HG03139 (cell line): ENCODE measurements around the gene NINJ2.
"Not testable (repeated sequence)": the region's sequence is repeated elsewhere in the genome, so short reads cannot be mapped to it uniquely, and the experiment has no call there.

Source experiments
- ATAC-seq: cut with Tn5 transposase; IDR thresholded peaks from one replicate; pipeline ENCODE4 v1.9.1; 2021; ENCODE audit not compliant: unreplicated experiment

Gene NINJ2

GRCh38 chr12:663293-663871, at the start of gene NINJ2:
Gene NINJ2 (minus strand): TSS chr12:663445. CDS start chr12:663360, 85 bp downstream.
- ATAC-seq, result no peak

- no peak for ATAC-seq
Measured at GRCh38 chr12:712172-712863, 49.1 kb upstream of the NINJ2 start.

- no peak for ATAC-seq
Measured at GRCh38 chr12:709455-710020, 46.3 kb upstream of the NINJ2 start.

- not testable (repeated sequence) for ATAC-seq
Measured at GRCh38 chr12:708084-708483, 44.8 kb upstream of the NINJ2 start.

- no peak for ATAC-seq
Measured at GRCh38 chr12:704516-705242, 41.4 kb upstream of the NINJ2 start.

GRCh38 chr12:701896-702539, 38.8 kb upstream of the NINJ2 start:
- no peak for ATAC-seq

GRCh38 chr12:700016-700415, 36.8 kb upstream of the NINJ2 start:
- ATAC-seq, result no peak

- ATAC-seq, result not testable (repeated sequence)
Measured at GRCh38 chr12:698222-698621, 35.0 kb upstream of the NINJ2 start.

GRCh38 chr12:697481-697880, 34.2 kb upstream of the NINJ2 start:
- ATAC-seq, result no peak

- no peak for ATAC-seq
Measured at GRCh38 chr12:694734-695503, 31.7 kb upstream of the NINJ2 start.

- no peak for ATAC-seq
Measured at GRCh38 chr12:693934-694533, 30.8 kb upstream of the NINJ2 start.

- no peak for ATAC-seq
Measured at GRCh38 chr12:692274-692673, 29.0 kb upstream of the NINJ2 start.

GRCh38 chr12:690466-690865, 27.2 kb upstream of the NINJ2 start:
- ATAC-seq, result no peak

GRCh38 chr12:685388-685787, 22.1 kb upstream of the NINJ2 start:
- peak; percentile 69 for ATAC-seq

GRCh38 chr12:684416-684815, 21.2 kb upstream of the NINJ2 start:
- ATAC-seq, result no peak

- ATAC-seq, result no peak
Measured at GRCh38 chr12:681568-682256, 18.5 kb upstream of the NINJ2 start.

- ATAC-seq, result no peak
Measured at GRCh38 chr12:678747-679712, 15.8 kb upstream of the NINJ2 start.

- ATAC-seq, result no peak
Measured at GRCh38 chr12:675562-675961, 12.3 kb upstream of the NINJ2 start.
